WTC11 (cell line): ENCODE measurements around the gene ANKZF1. TPM values are rescaled to one million over a fixed set of nuclear protein-coding genes. Genes with fewer than 3 reads are reported as not detected.

Experiments used
- ATAC-seq: fragments of 200-7000 bp; cut with Tn5 transposase; 2 replicates; pipeline ENCODE4 v1.10.0; 2021; ENCODE audit warnings: mild to moderate bottlenecking, moderate library complexity
- CTCF ChIA-PET: fragments of 300-600 bp; sonication (Branson Sonifier 250); formaldehyde crosslinking; loops from one replicate; lab custom pipeline; 2021; ENCODE audit warnings: antibody characterized with exemption; lab: Charles Lee
- POLR2A ChIA-PET: fragments of 350-600 bp; sonication (Branson Sonifier 250); formaldehyde crosslinking; loops from one replicate; lab custom pipeline; 2021; ENCODE audit warnings: antibody characterized with exemption; lab: Charles Lee
- DNase-seq: peaks from one replicate; pipeline ENCODE4 v3.0.0; 2021; ENCODE audit warnings: low spot score
- H3K27ac Mint-ChIP-seq: 2 replicates; pipeline ENCODE4 v1.8.0; 2021; ENCODE audit warnings: mixed read lengths
- H3K27me3 Mint-ChIP-seq: 2 replicates; pipeline ENCODE4 v1.8.0; 2021; ENCODE audit warnings: low read depth, mild to moderate bottlenecking, moderate library complexity, mixed read lengths
- H3K36me3 Mint-ChIP-seq: 2 replicates; pipeline ENCODE4 v1.8.0; 2021; ENCODE audit warnings: mixed read lengths
- H3K4me1 Mint-ChIP-seq: 2 replicates; pipeline ENCODE4 v1.8.0; 2022; ENCODE audit warnings: mixed read lengths
- H3K4me3 Mint-ChIP-seq: 2 replicates; pipeline ENCODE4 v1.8.0; 2021; ENCODE audit warnings: mild to moderate bottlenecking, moderate library complexity, mixed read lengths
- H3K9me3 Mint-ChIP-seq: 2 replicates; pipeline ENCODE4 v1.8.0; 2021; ENCODE audit warnings: mixed read lengths
- ATF3 ChIP-seq: sonication (generic); formaldehyde crosslinking; conservative IDR thresholded peaks from 2 replicates; pipeline ENCODE4 v1.8.1; 2022; ENCODE audit warnings: mild to moderate bottlenecking, missing genetic modification reagents
- ATF6 ChIP-seq: sonication (generic); formaldehyde crosslinking; IDR thresholded peaks from 2 replicates; pipeline ENCODE4 v1.8.1; 2023; ENCODE audit warnings: mild to moderate bottlenecking, missing genetic modification reagents
- E2F5 ChIP-seq: sonication (generic); formaldehyde crosslinking; IDR thresholded peaks from 2 replicates; pipeline ENCODE4 v1.8.1; 2022; ENCODE audit warnings: mild to moderate bottlenecking, moderate library complexity, missing genetic modification reagents
- FOXK1 ChIP-seq: sonication (generic); formaldehyde crosslinking; IDR thresholded peaks from 2 replicates; pipeline ENCODE4 v1.8.0; 2022; ENCODE audit warnings: mild to moderate bottlenecking, moderate library complexity, missing genetic modification reagents
- GTF2I ChIP-seq: fragments of 250-450 bp; sonication (Bioruptor Pico); conservative IDR thresholded peaks from 2 replicates; pipeline ENCODE4 v1.4.0; 2021; ENCODE audit warnings: mild to moderate bottlenecking
- MAX ChIP-seq: sonication (generic); formaldehyde crosslinking; IDR thresholded peaks from 2 replicates; pipeline ENCODE4 v1.8.0; 2022; ENCODE audit warnings: mild to moderate bottlenecking, missing genetic modification reagents
- MLX ChIP-seq: sonication (generic); formaldehyde crosslinking; IDR thresholded peaks from 2 replicates; pipeline ENCODE4 v1.8.1; 2023; ENCODE audit warnings: mild to moderate bottlenecking, missing genetic modification reagents, moderate library complexity
- MYBL2 ChIP-seq: sonication (generic); formaldehyde crosslinking; IDR thresholded peaks from 2 replicates; pipeline ENCODE4 v1.8.1; 2023; ENCODE audit warnings: mild to moderate bottlenecking, moderate library complexity, missing genetic modification reagents
- NFYB ChIP-seq: sonication (generic); formaldehyde crosslinking; conservative IDR thresholded peaks from 2 replicates; pipeline ENCODE4 v1.8.0; 2022; ENCODE audit warnings: low read depth, missing genetic modification reagents
- NR3C1 ChIP-seq: sonication (generic); formaldehyde crosslinking; conservative IDR thresholded peaks from 2 replicates; pipeline ENCODE4 v1.8.1; 2023; ENCODE audit warnings: low read depth, mild to moderate bottlenecking, missing genetic modification reagents
- RORB ChIP-seq: fragments of 250-450 bp; sonication (Bioruptor Pico); IDR thresholded peaks from 2 replicates; pipeline ENCODE4 v1.9.0; 2021; ENCODE audit warnings: mild to moderate bottlenecking
- SOX15 ChIP-seq: fragments of 250-450 bp; sonication (Bioruptor Pico); IDR thresholded peaks from 2 replicates; pipeline ENCODE4 v1.9.0; 2021; ENCODE audit warnings: mild to moderate bottlenecking
- TEAD4 ChIP-seq: sonication (generic); formaldehyde crosslinking; IDR thresholded peaks from 2 replicates; pipeline ENCODE4 v1.8.0; 2022; ENCODE audit warnings: mild to moderate bottlenecking, missing genetic modification reagents
- USF2 ChIP-seq: sonication (generic); formaldehyde crosslinking; IDR thresholded peaks from 2 replicates; pipeline ENCODE4 v1.8.1; 2023; ENCODE audit warnings: mild to moderate bottlenecking, missing genetic modification reagents, moderate library complexity
- ZNF317 ChIP-seq: sonication (generic); formaldehyde crosslinking; IDR thresholded peaks from 2 replicates; pipeline ENCODE4 v1.8.1; 2023; ENCODE audit warnings: low read depth, mild to moderate bottlenecking, moderate library complexity, missing genetic modification reagents, borderline replicate concordance
- ZNF423 ChIP-seq: fragments of 250-450 bp; sonication (Bioruptor Pico); IDR thresholded peaks from 2 replicates; pipeline ENCODE4 v2.1.2; 2022; ENCODE audit warnings: mild to moderate bottlenecking, moderate library complexity
- ZNF425 ChIP-seq: fragments of 250-450 bp; sonication (Bioruptor Pico); conservative IDR thresholded peaks from 2 replicates; pipeline ENCODE4 v1.9.0; 2021; ENCODE audit warnings: mild to moderate bottlenecking
- ZNF532 ChIP-seq: fragments of 250-450 bp; sonication (Bioruptor Pico); IDR thresholded peaks from 2 replicates; pipeline ENCODE4 v1.9.0; 2021; ENCODE audit warnings: mild to moderate bottlenecking, borderline replicate concordance
- ZNF671 ChIP-seq: fragments of 250-450 bp; sonication (Bioruptor Pico); IDR thresholded peaks from 2 replicates; pipeline ENCODE4 v1.8.0; 2021; ENCODE audit warnings: mild to moderate bottlenecking
- total RNA-seq: library from RNA; stranded (reverse); gene quantifications from 3 replicates; pipeline ENCODE4 v1.2.3, GENCODE V29; 2021

Gene ANKZF1
- total RNA-seq, 1 experiment from 2014 or later: 70.4 TPM

GRCh38 chr2:219214141-219214540 is 15.5 kb upstream of the ANKZF1 start:
- Mint-ChIP-seq H3K4me1 (peaks cover 19% of the 10 kb centered on the region), H3K27ac (no peak overlapping the region; the same call in 1 of the 2 replicates), H3K27me3 (no peaks in the 10 kb centered on the region), H3K9me3 (no peaks in the 10 kb centered on the region), H3K4me3 (no peak overlapping the region), H3K36me3 (peaks cover 49% of the 10 kb centered on the region)
- no peak for TF ChIP-seq MYBL2 (CRISPR knock-in tag)
- TF ChIP-seq SOX15 (CRISPR knock-in tag): no peak
- no peak for TF ChIP-seq ZNF317 (CRISPR knock-in tag)
- no peak for TF ChIP-seq E2F5 (CRISPR knock-in tag)
- no peak for TF ChIP-seq TEAD4 (CRISPR knock-in tag)
- TF ChIP-seq ZNF532: no peak
- no peak for TF ChIP-seq NR3C1 (CRISPR knock-in tag)
- no peak for DNase-seq
- ChIA-PET CTCF (no interaction called here), POLR2A (no interaction called here)
- no peak for ATAC-seq

- H3K4me1 Mint-ChIP-seq: peaks cover 25% of the 10 kb centered on the region
- H3K36me3 Mint-ChIP-seq: peaks cover 49% of the 10 kb centered on the region
- CTCF ChIA-PET: no interaction called here
- H3K4me3 Mint-ChIP-seq: no peak overlapping the region
- H3K27ac Mint-ChIP-seq: no peak overlapping the region
- TF ChIP-seq USF2: no peak
- TF ChIP-seq RORB (CRISPR knock-in tag): no peak
- no peak for TF ChIP-seq GTF2I (CRISPR knock-in tag)
- TF ChIP-seq MLX (CRISPR knock-in tag): no peak
- TF ChIP-seq ZNF671 (CRISPR knock-in tag): no peak
- no peak for TF ChIP-seq ZNF425 (CRISPR knock-in tag)
- TF ChIP-seq ATF3: no peak
- TF ChIP-seq SOX15 (CRISPR knock-in tag): no peak
- no peak for TF ChIP-seq ATF6 (CRISPR knock-in tag)
- no peak for TF ChIP-seq ZNF423 (CRISPR knock-in tag)
- no peak for TF ChIP-seq MAX (CRISPR knock-in tag)
- no peak for TF ChIP-seq NFYB (CRISPR knock-in tag)
- no peak for TF ChIP-seq FOXK1
- no peaks in the 10 kb centered on the region for H3K9me3 Mint-ChIP-seq
- H3K27me3 Mint-ChIP-seq: no peaks in the 10 kb centered on the region
- DNase-seq: no peak
- ATAC-seq: no peak
- POLR2A ChIA-PET: interaction anchor here (0.6 kb wide), 1 partner anchor 64 kb away, joined by 3 read pairs; no protein-coding TSS in a partner anchor
Observed at GRCh38 chr2:219214786-219215185, 14.8 kb upstream of the ANKZF1 start.
